HEK293 (cell line): ENCODE data around the gene CDYL.

Experiments
- CTCF ChIA-PET: fragments of 350-600 bp; formaldehyde crosslinking; extraction: SDS; loops from one replicate; lab custom pipeline; 2021; ENCODE audit warnings: antibody characterized with exemption; lab: Yijun Ruan, JAX
- POLR2A ChIA-PET: fragments of 300-600 bp; formaldehyde crosslinking; extraction: SDS; loops from one replicate; lab custom pipeline; 2020; ENCODE audit warnings: antibody characterized with exemption, inconsistent platforms; lab: Yijun Ruan, JAX
- H3K27ac ChIP-seq: fragments of 200-500 bp; sonication (Bioruptor generic); 2 replicates; pipeline ENCODE4 v1.5.1; 2014; ENCODE audit warnings: low read depth, low read length, control low read depth, inconsistent platforms; ENCODE audit errors: extremely low read depth
- H3K36me3 ChIP-seq, 2 experiments: fragments of 200-500 bp in 1 of 2; sonication (Bioruptor generic) in 1 of 2; 1 replicate in 1 of 2; 2 replicates in 1 of 2; pipeline ENCODE4 v1.5.1; 2014 to 2017; ENCODE audit warnings: inconsistent platforms in 2 of 2, low read length in 2 of 2; ENCODE audit not compliant: control insufficient read depth in 2 of 2, insufficient read depth in 1 of 2
- H3K4me1 ChIP-seq: fragments of 200-500 bp; sonication (Bioruptor generic); 2 replicates; pipeline ENCODE4 v1.5.1; 2014; ENCODE audit warnings: mild to moderate bottlenecking, low read length, inconsistent platforms; ENCODE audit not compliant: control insufficient read depth, insufficient read depth
- H3K4me3 ChIP-seq: 2 replicates; pipeline ENCODE4 v1.5.1; 2011; ENCODE audit warnings: low read depth, mild to moderate bottlenecking, control low read depth, low read length, moderate library complexity
- H3K9me3 ChIP-seq: fragments of 200-500 bp; sonication (Bioruptor generic); 2 replicates; pipeline ENCODE4 v1.5.1; 2014; ENCODE audit warnings: low read depth, low read length, inconsistent platforms; ENCODE audit not compliant: control insufficient read depth, insufficient read depth
- BCL11A ChIP-seq: fragments of 450-650 bp; formaldehyde crosslinking; IDR thresholded peaks from 2 replicates; pipeline ENCODE4 v1.5.1; 2016; ENCODE audit warnings: low read depth, missing biosample characterization, missing genetic modification characterization
- EGR2 ChIP-seq: fragments of 450-650 bp; formaldehyde crosslinking; IDR thresholded peaks from 2 replicates; pipeline ENCODE4 v1.5.1; 2016; ENCODE audit warnings: low read depth, missing biosample characterization, missing genetic modification characterization
- MYNN ChIP-seq: fragments of 450-650 bp; formaldehyde crosslinking; IDR thresholded peaks from 2 replicates; pipeline ENCODE4 v1.5.1; 2016; ENCODE audit warnings: missing biosample characterization, missing genetic modification characterization, borderline replicate concordance
- SETDB1 ChIP-seq: IDR thresholded peaks from one replicate; pipeline ENCODE4 v1.6.1; 2017; ENCODE audit warnings: mild to moderate bottlenecking, low read length, moderate library complexity, mixed read lengths; ENCODE audit not compliant: insufficient read length
- TCF7L2 ChIP-seq: IDR thresholded peaks from 2 replicates; pipeline ENCODE4 v1.6.1; 2011; ENCODE audit warnings: low read depth, mild to moderate bottlenecking, inconsistent platforms, low read length, moderate library complexity, borderline replicate concordance
- ZBTB20 ChIP-seq: fragments of 450-650 bp; formaldehyde crosslinking; IDR thresholded peaks from 2 replicates; pipeline ENCODE4 v1.5.1; 2016; ENCODE audit warnings: missing biosample characterization, missing genetic modification characterization
- ZFHX2 ChIP-seq: fragments of 450-650 bp; formaldehyde crosslinking; conservative IDR thresholded peaks from 2 replicates; pipeline ENCODE4 v1.5.1; 2016; ENCODE audit warnings: missing biosample characterization, missing genetic modification characterization
- ZIC2 ChIP-seq: fragments of 450-650 bp; formaldehyde crosslinking; IDR thresholded peaks from 2 replicates; pipeline ENCODE4 v1.5.1; 2016; ENCODE audit warnings: missing biosample characterization, missing genetic modification characterization
- ZNF140 ChIP-seq: fragments of 450-650 bp; formaldehyde crosslinking; IDR thresholded peaks from 2 replicates; pipeline ENCODE4 v1.5.1; 2016; ENCODE audit warnings: missing biosample characterization, missing genetic modification characterization
- ZNF155 ChIP-seq: fragments of 450-650 bp; formaldehyde crosslinking; IDR thresholded peaks from 2 replicates; pipeline ENCODE4 v1.5.1; 2016; ENCODE audit warnings: missing biosample characterization, missing genetic modification characterization
- ZNF169 ChIP-seq: fragments of 450-650 bp; formaldehyde crosslinking; IDR thresholded peaks from 2 replicates; pipeline ENCODE4 v1.5.1; 2016; ENCODE audit warnings: missing biosample characterization, missing genetic modification characterization
- ZNF248 ChIP-seq: fragments of 450-650 bp; formaldehyde crosslinking; IDR thresholded peaks from 2 replicates; pipeline ENCODE4 v1.5.1; 2017; ENCODE audit warnings: missing biosample characterization, missing genetic modification characterization
- ZNF501 ChIP-seq: fragments of 450-650 bp; formaldehyde crosslinking; IDR thresholded peaks from 2 replicates; pipeline ENCODE4 v1.5.1; 2016; ENCODE audit warnings: missing biosample characterization, missing genetic modification characterization
- ZNF530 ChIP-seq: fragments of 450-650 bp; formaldehyde crosslinking; IDR thresholded peaks from 2 replicates; pipeline ENCODE4 v1.5.1; 2016; ENCODE audit warnings: low read depth, missing biosample characterization, missing genetic modification characterization
- ZNF560 ChIP-seq: fragments of 450-650 bp; formaldehyde crosslinking; IDR thresholded peaks from 2 replicates; pipeline ENCODE4 v1.5.1; 2017; ENCODE audit warnings: missing biosample characterization, missing genetic modification characterization, borderline replicate concordance
- ZNF571 ChIP-seq: fragments of 450-650 bp; formaldehyde crosslinking; IDR thresholded peaks from 2 replicates; pipeline ENCODE4 v1.5.0; 2017; ENCODE audit warnings: missing biosample characterization, missing genetic modification characterization
- ZNF596 ChIP-seq: fragments of 450-650 bp; IDR thresholded peaks from 2 replicates; pipeline ENCODE4 v1.5.0; 2018; ENCODE audit warnings: missing biosample characterization, mild to moderate bottlenecking, missing genetic modification characterization, moderate library complexity
- TF ChIP-seq, protein P1 (sequence below): sonication (generic); formaldehyde crosslinking; IDR thresholded peaks from 2 replicates; pipeline ENCODE4 v1.8.1; 2022; ENCODE audit warnings: mild to moderate bottlenecking, moderate library complexity, missing genetic modification reagents
- TF ChIP-seq, protein P2 (sequence below): fragments of 450-650 bp; formaldehyde crosslinking; IDR thresholded peaks from 2 replicates; pipeline ENCODE4 v1.5.1; 2016; ENCODE audit warnings: missing biosample characterization, missing genetic modification characterization, low read depth

The CDYL gene

DNA sequence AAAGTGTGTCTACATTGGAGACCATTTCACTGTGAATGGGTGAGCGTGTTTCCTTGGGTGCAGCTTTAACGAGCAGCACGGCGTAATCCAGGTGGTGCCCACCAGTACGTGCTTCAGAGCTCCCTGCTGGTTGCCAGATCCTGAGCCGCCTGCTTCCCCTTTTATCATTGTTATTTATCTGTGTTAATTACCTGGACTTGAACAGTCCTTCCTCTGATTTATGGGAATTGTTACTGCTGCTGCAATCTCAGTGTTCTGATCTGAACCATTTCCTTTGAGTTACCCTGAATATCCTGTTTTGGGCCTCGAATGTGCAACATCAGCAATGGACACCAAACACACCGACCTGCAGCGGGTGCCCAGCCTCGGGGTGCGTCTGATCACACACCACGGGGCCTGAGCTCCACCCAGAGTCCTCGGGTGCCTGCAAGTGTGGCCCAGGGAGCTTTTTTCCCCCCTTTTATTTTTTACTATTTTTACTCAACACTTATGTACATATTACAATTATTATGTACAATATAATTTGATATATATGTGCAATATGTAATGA is 146.4 kb downstream of the CDYL start:
- POLR2A ChIA-PET: no interaction called here
- H3K27ac ChIP-seq: no peak overlapping the region
- CTCF ChIA-PET: no interaction called here
- no peaks in the 10 kb centered on the region for H3K36me3 ChIP-seq
- no peaks in the 10 kb centered on the region for H3K9me3 ChIP-seq
- H3K4me3 ChIP-seq: no peak overlapping the region
- H3K4me1 ChIP-seq: no peaks in the 10 kb centered on the region
- TF ChIP-seq TCF7L2 (peak; percentile 31; the same call in 1 of the 2 replicates), SETDB1 (no peak), ZNF571 (tag by site-specific recombination) (no peak)

DNA sequence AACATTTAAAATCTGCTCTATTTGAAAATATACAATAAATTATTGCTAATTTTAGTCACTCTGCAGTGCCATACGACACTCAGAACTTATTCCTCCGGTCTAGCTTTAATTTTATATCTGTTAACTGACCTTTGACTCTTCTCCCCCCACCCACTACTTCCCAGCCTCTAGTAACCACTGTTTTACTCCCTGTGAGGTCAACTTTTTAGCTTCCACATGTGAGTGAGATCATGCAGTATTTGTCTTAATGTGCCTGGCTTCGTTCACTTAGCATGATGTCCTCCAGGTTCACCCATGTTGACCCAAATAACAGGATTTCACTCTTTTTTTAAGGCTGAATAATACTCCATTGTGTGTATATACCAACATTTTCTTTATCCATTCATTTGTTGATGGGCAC is 146.9 kb downstream of the CDYL start:
- H3K36me3 ChIP-seq: no peaks in the 10 kb centered on the region
- POLR2A ChIA-PET: no interaction called here
- no peaks in the 10 kb centered on the region for H3K9me3 ChIP-seq
- no peak overlapping the region for H3K4me3 ChIP-seq
- no peak for TF ChIP-seq ZFHX2 (tag by site-specific recombination)
- TF ChIP-seq ZNF248 (tag by site-specific recombination): no peak
- no peak for TF ChIP-seq ZNF140 (tag by site-specific recombination)
- TF ChIP-seq, protein P1, sequence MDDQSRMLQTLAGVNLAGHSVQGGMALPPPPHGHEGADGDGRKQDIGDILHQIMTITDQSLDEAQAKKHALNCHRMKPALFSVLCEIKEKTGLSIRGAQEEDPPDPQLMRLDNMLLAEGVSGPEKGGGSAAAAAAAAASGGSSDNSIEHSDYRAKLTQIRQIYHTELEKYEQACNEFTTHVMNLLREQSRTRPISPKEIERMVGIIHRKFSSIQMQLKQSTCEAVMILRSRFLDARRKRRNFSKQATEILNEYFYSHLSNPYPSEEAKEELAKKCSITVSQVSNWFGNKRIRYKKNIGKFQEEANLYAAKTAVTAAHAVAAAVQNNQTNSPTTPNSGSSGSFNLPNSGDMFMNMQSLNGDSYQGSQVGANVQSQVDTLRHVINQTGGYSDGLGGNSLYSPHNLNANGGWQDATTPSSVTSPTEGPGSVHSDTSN (CRISPR knock-in tag): no peak
- no peak for TF ChIP-seq ZIC2
- TF ChIP-seq ZNF501 (tag by site-specific recombination): no peak
- TF ChIP-seq, protein P2, sequence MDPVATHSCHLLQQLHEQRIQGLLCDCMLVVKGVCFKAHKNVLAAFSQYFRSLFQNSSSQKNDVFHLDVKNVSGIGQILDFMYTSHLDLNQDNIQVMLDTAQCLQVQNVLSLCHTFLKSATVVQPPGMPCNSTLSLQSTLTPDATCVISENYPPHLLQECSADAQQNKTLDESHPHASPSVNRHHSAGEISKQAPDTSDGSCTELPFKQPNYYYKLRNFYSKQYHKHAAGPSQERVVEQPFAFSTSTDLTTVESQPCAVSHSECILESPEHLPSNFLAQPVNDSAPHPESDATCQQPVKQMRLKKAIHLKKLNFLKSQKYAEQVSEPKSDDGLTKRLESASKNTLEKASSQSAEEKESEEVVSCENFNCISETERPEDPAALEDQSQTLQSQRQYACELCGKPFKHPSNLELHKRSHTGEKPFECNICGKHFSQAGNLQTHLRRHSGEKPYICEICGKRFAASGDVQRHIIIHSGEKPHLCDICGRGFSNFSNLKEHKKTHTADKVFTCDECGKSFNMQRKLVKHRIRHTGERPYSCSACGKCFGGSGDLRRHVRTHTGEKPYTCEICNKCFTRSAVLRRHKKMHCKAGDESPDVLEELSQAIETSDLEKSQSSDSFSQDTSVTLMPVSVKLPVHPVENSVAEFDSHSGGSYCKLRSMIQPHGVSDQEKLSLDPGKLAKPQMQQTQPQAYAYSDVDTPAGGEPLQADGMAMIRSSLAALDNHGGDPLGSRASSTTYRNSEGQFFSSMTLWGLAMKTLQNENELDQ (tag by site-specific recombination): no peak
- no peak for TF ChIP-seq BCL11A (tag by site-specific recombination)
- TF ChIP-seq MYNN (tag by site-specific recombination): no peak
- TF ChIP-seq ZNF560 (tag by site-specific recombination): no peak
- no peak for TF ChIP-seq ZNF155 (tag by site-specific recombination)
- TF ChIP-seq EGR2 (tag by site-specific recombination): no peak
- no peak for TF ChIP-seq ZNF169 (tag by site-specific recombination)
- TF ChIP-seq, all 188 proteins: peak for 0
- CTCF ChIA-PET: no interaction called here
- Histone ChIP-seq H3K27ac (no peak overlapping the region), H3K4me1 (no peaks in the 10 kb centered on the region)

DNA sequence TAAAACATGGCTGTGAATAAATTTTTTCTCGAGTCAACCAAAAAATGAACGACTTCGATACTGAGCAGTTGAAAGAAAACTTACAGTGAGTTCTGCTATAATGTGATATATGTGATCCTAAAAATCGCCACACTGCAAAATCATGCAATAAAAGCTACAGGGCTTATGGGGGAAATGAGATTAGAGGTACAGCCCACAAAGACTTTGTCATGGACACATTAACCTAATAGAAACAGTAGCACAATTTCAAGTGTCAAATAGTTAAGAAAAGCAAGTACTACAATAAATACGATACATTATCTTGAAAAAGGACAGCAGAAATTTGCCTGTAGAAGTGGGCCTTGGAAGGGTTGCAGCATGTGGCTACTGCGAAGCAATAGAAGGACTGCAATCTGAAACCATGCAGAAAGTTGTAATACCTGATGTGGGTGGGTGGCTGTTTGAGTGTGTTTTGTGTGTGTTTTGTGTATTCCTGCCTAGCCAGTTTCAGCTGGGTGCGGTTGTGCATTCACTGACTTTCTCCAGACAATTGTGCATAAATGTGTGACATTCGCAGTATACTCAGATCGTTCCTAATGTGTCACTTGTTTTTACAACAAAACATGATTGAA is 148.6 kb downstream of the CDYL start:
- H3K36me3 ChIP-seq: no peaks in the 10 kb centered on the region
- no peak overlapping the region for H3K4me3 ChIP-seq
- TF ChIP-seq ZNF596 (tag by site-specific recombination) (no peak), ZNF530 (tag by site-specific recombination) (no peak), ZBTB20 (no peak)
- H3K4me1 ChIP-seq: no peaks in the 10 kb centered on the region
- ChIA-PET CTCF (interaction anchor here (0.5 kb wide), 1 partner anchor 107 kb away, joined by 3 read pairs; no protein-coding TSS in a partner anchor), POLR2A (interaction anchor here (0.6 kb wide), 1 partner anchor 285 kb away, joined by 5 read pairs; no protein-coding TSS in a partner anchor)
- H3K27ac ChIP-seq: no peak overlapping the region
- H3K9me3 ChIP-seq: no peaks in the 10 kb centered on the region
